Measurements from ENCODE around the gene SHB.
"Not testable (repeated sequence)": the region's sequence is repeated elsewhere in the genome, so short reads cannot be mapped to it uniquely, and the experiment has no call there.

SHB gene

DNA sequence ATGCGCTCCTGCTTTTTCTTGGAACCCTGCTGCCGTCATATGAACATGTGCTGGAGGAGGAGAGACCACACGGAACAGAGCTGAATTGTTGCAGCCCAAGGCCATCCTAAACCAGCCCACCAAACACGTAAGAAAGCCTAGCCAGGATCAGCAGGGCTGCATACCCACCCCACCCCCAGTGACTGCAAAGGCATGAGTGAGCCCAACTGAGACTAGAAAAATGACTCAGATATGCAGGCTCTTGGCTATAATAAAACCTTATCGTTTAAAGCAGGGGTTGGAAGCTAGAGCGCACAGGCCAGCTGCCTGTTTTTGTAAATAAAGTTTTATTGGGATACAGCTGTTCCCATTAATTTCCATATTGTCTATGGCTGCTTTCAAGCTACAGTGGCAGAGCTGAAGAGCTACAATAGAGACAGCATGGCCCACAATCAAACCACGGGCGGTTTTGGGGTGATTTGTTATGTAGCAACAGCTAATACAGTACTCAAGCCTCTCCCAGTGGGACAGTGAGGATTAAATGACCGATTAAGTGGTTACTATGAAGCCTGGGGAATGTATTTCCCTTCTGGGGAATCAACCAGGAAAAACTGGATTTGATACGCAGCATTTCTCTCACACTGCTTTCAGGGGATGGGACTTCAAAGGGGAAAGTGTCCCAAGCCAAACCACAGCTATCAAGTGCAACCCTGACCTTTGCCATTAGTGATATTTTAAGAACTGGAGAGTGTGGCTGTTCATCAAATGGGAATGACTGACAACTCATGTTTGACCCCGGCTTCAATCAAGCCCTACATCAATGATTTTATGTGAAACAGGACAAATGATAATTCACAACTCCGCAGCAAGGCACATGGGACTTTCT lies 6.3 kb downstream of the SHB start:
- DNase-seq = no peak

DNA sequence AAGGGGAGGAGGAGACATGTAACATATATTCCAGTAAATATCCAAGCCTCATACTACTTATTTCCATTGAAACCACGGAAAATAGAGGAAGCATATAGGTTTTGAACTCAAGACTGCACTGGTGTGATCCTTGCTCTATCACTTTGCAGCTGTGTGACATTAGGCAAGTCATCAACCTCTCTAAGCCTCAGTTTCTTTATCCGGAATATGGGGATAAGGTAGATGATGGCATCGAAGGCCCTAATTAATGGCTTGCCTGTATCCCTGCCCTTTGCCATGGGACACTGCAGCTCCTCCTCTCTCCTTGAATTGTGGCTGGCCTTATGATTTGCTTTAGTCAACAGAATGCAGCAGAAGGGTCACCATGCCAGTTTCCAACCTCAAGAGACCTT lies 6.9 kb downstream of the SHB start:
- DNase-seq = no peak

DNA sequence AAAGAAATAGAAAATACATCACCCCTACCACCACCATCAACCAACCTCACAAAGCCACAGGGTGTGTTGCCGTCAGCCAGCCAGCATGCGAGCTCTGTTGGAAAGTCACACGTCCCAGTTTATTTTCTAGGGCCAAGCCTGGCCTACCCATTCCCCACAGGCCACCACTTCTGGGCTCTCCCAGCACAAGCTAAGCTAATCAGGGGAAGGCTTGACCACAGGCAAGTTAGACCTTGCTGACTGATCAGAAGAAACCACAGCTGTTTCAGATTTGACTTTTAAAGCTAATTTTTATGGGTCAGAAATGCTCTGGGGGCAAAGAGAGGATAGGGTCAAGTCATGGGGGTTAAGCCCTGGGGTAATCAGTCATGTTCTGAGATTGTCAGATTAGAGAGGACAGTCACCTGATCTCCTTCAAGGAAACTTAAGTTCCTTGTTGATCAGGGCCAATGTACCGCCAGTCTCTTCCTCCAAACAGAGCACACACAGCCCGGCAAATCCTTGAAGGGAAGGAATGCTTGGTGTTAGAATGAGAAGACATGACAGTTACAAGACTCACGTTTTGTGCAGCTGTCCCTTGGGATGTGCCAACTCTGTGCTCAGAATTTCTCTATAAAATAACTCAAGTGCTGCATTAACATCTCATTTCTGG lies 7.6 kb downstream of the SHB start:
- DNase-seq = no peak

DNA sequence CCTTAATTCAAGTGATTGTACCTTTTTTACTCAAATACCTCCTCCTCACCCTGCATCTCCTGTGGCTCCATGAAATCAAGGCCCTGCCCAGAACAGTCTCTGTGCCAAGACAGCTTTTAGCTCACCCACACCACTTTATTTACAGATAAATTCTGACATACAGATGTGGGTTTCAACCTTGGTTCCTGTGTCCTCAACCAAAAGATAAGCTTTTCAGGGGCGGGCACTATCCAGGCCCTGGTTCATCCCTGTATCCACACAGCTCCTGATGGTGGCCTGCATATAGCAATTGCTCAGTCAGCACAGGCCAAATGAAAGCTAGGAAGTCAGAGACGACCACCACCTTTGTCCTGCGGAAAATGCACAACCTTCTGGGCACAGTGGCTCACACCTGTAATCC lies 8.3 kb downstream of the SHB start:
- no peak for DNase-seq

DNA sequence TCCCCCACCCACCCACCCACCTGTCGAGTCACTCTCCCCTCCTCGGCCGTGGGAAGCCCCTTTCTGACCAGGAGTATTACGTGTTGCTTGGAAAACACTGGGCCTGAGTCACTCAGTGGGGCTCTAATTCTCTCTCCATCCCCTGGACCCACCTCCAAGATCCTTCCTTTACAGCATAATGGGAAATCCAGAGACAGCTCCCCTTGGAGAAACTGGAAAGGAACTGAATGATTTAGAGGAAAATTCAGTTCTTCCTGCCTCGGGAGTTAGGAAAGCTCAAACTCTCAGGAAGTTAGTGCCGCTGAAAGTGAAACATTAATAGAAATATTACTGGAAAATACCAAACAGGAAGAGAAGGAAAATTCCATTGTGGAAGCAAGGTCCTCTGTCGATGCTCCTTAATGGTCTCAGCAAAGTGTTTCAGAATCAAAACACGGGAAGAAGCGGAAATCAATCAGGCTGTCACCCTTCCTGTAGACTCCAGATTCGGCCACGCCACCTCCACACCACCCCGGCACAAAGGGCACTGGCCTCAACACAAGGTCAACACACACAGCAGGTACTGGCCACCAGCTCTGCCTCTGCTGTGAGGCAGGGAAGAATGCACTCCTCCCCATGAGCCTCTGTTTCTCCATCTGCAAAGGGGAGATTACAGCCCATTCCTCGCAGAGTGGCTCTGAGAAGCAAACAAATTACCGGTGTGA lies 9.6 kb downstream of the SHB start:
- no peak for DNase-seq

DNA sequence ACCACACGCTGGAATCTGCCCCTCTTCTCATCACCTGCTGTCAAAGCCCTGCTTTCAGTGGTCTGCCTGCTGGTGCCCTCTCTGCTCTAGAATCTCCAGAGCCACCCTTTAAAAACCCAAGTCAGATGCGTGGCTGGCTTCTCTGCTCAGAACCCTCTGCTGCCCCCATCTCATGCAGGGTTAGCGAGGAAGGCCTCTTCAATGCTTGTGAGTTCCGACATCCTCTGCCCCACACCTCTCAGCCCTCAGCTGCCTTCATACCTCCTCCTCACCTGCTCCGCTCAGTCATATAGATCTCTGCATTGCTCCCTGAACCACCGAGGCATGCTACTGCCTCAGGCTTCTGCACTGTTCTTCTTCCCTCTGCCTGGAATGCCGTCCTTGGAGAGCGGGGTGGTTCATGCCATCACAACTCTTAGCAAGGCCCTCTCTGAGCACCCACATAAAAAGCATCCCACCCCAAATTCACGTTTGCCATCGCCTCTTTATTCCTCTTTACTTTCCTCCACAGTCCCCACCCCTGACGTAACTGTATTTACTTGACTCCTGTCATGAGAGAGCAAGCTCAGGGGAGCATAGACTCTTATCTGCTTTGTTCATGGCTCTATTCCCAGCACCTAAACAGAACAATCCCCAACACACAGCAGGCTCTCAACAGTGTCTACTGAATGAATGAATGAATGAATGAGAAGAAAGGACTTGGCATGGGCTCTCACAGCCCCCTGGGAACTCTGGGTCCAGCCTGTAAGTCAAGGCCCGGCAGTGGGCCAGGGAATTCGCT lies 10.4 kb downstream of the SHB start:
- DNase-seq = no peak

DNA sequence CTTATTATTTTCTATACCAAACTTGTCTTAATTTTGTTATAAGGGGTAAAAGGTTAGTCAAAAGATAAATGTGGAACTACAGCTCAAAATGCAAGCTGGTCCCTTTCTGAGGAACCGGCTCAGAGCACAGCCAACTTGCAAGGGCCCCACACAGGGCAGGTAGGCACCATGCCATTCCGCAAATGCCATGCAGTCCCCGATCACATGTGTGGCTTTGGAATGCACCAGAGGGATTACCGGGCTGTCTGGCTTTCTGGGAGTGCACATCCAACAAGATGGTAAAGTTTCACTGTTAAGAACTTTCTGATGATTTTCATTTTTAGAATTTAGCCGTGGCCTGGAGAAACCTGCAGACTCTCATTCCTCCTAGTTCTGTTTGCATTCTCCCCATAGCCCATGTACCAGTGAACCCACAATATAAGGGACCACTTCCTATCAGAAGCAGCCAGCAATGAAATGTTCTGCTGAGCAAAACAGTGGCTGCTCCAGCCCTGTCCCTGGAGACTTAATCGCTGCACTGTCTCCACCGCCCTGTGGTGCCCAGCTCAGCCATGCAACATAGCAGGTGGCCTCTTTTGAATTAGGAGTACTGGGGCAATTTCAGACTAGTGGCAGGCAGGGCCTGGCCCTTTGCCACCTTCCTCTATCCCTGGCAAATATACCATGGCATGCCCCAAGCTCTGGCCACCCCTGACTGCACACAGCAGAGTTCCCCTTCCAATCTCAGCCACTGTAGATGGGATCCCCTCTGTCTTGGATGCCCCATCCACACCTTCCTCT lies 11.4 kb downstream of the SHB start:
- DNase-seq = no peak

DNA sequence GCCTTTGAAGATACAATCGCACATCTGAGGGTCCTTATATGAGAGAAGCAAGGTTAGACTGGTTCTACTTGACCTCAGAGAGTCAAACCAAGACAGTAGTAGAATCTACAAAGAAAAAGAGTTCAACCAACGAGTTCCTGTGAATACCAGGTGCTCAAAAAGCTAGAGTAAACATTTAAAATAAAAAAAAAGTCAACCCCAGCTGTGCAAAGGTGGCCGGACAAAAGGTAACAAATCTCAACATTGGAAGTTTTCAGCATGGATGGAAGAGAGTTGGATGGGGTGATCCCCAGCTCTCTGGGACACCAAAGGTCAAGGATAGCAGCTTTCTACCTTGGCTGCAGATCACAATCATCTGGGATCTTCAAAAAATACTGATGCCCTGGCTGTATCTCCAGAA lies 14.4 kb downstream of the SHB start:
- DNase-seq = no peak

DNA sequence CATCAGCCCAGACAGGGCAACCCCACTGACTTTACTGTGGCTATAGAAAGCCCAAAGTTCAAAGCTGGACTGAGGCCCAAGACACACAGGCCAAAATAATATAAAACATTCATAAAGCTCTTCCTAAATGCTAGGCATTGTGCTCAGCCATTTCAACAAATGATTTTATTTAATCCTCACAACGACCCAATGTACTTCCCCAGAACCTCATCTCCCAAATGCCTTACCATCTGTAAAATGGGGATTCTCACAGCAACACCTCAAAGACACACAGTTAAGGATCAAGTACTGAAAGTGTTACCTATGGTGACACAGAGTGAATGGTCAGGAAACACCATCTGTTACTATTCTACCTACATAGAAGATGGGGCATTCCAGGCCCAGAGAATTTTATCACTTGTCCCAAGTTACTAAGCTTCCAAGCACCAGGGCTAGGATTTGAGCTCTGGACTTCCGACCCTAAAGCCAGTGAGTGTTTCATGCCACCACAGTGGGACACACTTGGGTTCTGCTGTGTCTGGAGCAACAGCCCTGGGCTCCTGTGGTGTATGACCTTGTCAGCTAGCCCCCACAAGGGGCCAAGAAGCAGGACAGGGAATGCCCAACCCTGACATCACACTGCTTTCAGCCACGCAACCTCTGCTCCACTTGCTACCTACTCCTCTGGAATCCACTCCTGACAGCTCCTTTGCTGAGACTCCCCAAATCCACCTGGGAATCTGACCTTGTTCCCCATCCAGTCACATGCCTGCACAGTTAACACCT lies 15.1 kb downstream of the SHB start:
- no peak for DNase-seq

DNA sequence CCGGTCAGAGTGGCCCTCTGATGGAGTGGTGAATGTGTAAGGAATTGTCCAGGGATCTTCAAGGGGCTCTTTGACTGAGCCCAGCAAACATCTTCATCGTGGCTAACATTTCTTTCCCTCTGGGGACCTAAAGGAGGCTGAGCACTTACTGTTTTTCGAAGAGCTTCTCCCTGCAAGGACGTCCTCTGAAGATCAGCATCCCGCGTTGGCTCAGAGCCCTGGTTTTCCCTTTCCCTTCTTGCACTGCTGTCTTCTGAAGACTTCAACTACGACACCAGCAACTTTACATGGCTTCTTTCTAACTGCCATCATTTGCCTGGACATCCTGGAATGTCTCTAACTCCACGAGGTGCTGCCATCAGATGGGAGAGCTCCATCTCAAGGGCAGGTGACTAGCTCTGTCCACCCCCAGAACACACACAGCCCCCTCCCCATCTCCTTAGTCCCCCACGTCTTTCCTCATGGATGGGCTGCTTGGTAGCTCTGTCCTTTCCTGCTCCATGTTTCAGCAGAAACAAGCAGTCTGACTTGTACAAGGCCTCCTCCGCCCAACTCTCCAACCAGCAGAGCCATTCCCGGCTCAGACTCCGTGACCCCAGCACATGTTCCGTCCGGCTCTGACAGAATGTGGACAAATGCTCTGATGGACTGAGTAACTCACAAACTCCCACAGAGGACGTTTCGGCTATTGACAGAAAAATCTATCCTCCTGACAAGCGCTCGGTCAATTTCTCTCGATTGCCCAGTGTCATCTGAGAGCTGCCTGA lies 17.1 kb downstream of the SHB start:
- no peak for DNase-seq

DNA sequence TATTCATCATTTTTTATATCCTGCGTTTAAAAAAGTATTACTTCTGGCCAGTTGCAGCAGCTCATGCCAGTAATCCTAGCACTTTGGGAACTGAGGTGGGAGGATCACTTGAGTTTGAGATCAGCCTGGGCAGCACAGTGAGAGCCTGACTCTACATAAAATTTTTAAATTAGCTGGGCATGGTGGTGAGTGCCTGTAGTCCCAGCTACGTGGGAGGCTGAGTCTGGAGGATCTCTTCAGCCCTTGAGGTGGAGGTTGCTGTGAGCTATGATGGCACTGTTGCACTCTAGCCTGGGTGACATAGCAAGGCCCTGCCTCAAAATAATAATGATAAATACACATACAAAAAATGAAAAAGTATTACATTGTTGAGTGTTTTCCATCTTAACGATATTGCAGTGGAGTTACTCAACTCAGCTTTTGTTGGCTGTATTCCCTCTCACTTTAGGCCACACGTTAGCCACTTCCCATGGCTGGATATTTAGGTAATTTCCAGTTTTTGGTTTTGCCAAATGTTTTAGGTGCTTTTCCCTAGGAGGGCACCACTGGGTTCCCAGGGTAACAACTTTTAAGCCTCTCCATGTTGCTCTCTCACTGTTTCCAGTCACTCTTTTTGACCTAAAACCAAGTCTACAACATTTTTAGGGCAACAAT lies 20.6 kb downstream of the SHB start:
- DNase-seq = no peak

DNA sequence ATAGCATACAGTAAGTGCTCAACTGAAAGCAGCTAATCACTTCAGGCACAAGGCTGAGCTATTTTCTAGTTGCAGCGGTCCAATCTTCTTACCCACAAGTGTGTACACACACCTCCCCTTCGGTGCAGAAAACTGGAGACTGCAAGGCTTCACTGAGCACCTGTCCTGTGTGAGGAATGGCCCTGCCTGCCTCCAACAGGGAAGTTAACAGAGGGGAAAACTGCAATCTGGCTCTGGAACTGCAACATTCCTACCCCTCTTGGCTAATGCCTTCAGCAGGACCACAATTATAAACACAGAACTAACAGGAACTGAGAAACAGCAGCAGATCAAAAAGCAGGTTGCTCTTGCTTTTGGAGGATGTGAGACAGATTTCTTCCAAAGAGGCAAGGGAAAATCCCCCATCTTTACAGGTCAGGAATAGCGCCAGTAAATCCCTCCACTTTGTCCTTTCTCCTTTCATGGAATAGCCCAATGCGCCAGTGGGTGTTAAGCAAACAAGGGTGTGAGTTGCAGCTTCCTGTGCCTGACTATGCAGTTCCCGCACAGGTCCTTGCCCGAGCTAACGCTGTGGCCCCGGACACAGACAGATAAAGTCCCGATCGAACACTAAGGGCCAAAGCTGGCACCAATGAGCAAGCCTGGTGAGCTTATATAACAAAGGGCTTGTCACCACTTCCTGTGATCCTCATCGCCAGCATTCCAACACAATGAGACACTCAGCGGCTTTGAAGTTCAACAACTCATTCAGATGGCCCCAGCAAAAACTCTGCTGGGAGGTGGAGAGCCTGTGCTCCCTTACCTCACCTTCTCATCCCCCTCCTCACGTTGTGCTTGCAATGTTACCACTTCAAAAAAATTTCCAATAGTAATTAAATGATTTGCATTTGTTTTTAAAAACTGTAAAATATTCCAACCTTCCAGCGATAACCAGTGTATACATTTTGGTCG lies 21.5 kb downstream of the SHB start:
- DNase-seq = no peak

DNA sequence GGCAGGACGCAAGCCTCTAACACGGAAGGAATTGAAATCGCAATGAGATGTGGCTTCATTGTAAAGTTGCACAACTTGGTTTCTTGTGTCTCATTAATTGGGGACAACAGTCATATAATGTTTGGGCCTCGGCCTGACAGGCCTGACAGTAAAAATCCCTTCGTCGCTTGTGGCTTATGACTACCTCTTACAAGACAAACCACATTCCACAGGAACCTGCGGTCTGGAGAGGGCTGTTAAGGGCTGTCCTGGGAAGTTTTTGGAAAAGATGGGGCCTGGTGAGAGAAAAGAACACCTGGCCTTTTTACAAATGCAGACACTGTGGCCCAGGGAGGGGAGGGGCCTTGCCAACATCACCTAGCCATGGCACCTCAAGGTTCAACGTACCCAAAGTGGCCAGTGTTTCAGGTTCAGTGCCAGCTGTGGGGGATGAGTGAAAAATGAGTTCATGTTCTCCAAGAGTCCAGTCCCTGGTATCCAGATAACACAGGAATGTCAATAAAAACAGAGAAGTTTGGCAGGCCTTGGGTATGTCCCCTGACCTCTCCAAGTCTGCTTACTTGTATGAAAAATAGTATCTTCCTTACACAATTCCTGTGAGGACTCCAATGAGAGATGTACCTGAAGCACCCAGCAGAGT lies 22.2 kb downstream of the SHB start:
- no peak for DNase-seq

DNA sequence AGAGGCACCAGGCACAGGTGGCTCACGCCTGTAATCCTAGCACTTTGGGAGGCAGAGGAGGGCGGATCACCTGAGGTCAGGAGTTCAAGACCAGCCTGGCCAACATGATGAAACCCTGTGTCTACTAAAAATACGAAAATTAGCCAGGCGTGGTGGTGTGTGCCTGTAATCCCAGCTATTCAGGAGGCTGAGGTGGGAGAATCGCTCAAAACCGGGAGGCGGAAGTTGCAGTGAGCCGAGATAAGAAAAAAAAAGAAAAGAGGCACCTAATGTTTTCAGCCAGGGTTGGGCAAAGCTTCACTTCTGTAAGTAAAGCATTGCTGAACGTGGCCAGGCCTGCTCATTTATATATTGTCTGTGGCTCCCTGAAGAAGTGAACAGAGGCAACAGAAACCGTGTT lies 23.1 kb downstream of the SHB start:
- not testable (repeated sequence) for DNase-seq

DNA sequence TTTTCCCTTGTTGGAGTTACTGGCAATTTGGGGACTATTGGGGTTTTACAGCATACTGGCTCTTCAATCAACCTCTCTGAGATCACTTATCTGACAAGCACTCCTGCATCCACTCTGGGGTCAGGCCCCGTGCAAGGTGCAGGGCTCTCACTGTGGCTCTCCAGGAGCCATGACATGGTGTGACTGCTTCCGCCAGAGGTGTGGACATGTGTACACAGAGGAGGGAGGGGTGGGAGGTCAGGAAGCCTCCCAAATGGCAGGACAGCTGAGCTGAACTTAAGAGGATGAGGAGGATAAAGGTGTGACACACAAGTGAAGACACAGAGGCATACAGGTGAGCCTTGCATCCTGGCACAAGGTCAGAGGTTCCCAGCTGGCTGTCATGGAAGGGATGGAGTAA lies 24.3 kb downstream of the SHB start:
- DNase-seq = no peak

DNA sequence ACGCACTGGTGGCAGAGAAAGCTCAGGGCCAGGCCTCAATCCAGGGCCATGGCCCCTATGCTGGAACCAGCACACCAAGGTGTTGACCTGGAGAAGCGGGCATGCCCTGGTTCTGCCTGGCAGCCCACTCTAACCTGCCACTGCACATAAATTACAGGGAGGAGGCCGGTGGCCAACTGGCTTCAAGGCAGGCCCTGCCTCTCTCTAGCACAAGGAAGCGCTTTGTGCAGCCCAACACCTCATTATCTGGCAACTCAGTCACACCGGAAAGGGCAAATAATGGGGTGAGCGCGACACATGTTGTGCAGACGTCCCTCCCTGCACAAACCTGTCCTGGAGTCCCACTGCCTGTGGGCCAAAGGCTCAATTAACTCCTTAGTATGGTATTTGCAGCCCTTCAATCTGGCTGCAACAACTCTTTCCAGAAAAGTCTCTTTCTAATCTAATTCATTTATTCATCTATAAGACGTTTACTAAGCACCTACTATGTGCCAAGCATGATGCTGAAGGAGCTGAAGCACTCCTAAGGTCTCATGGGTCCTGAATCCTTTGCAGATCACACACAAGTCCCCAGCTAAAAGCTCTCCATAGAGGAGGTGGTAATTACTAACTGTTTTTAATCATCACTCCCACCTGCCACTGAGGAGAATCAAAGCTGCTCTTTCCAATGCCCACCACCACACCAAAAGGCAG lies 24.9 kb downstream of the SHB start:
- DNase-seq = no peak

DNA sequence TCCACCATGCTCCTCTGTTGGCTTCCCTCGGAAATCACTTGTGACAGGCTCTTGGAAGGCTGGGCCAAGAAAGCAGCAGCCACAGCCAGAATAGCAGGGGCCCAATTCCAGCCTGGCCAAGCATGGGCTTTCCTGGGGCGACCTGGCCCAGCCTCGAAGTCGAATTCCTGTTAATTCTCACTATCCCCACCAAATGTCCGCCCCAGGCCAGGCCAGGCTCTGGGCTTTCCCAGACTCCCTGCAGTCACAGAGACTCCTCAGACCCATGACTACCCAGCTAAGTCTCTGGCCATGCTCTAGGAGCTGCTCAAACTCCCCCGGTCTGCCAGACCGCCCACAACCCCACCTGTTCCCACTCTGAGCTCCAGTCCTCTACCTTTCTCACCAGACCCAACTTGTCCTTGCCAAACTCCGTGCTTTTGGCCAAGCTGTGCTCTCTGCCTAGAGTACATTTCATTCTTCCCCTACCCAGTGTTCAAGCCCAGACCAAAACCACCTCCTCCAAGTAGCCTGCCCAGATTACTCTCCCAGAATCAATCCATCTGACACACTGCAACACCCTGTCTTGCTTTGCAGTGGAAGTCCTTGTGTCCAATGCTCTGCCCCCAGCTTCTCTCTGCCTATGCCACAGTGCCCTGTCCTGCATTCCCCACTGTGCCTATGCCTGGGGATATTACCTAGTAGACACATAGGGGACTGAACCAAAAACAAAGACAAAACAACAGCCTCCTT lies 26.2 kb downstream of the SHB start:
- no peak for DNase-seq

Measured in femur (tissue), 1 donor.